Activated CD4-positive, CD25-positive, alpha-beta regulatory T cell treated with anti-CD3 and anti-CD28 coated beads, Interleukin-2, amount 50 U/mL, for 72 hours (primary cell): ENCODE data around the gene FAIM2.

ENCODE experiments used
- DNase-seq: peaks from one replicate; pipeline ENCODE4 v3.0.0; 2021

Gene FAIM2

GRCh38 chr12:49821373-49822287, 82.1 kb downstream of the FAIM2 start:
- DNase-seq = no peak

- no peak for DNase-seq
These were observed 83.9 kb downstream of the FAIM2 start for GRCh38 chr12:49819786-49820185.

GRCh38 chr12:49818241-49818895, 85.3 kb downstream of the FAIM2 start:
- DNase-seq = no peak
